Calu3 (cell line): ENCODE data around the gene GAGE10. TPM values are rescaled to one million over a fixed set of nuclear protein-coding genes. Genes with fewer than 3 reads are reported as not detected.

ENCODE experiments used
- BruUV-seq: library from RNA; stranded (reverse); fragments of 400-500 nt; replicated peaks from 2 replicates; lab custom pipeline; 2021; lab: Mats Ljungman, UMichigan
- CTCF ChIA-PET: fragments of 300-600 bp; sonication (Branson Sonifier 250); formaldehyde crosslinking; loops from one replicate; lab custom pipeline; 2022; ENCODE audit warnings: antibody characterized with exemption; lab: Charles Lee
- DNase-seq: peaks from one replicate; pipeline ENCODE4 v3.0.0; 2022
- H3K27ac Mint-ChIP-seq: one replicate; pipeline ENCODE4 v1.8.0; 2022; ENCODE audit warnings: mixed read lengths; ENCODE audit not compliant: unreplicated experiment
- H3K27me3 Mint-ChIP-seq: one replicate; pipeline ENCODE4 v1.8.0; 2022; ENCODE audit warnings: mixed read lengths; ENCODE audit not compliant: unreplicated experiment
- H3K36me3 Mint-ChIP-seq: one replicate; pipeline ENCODE4 v1.8.0; 2022; ENCODE audit warnings: mild to moderate bottlenecking, moderate library complexity, mixed read lengths; ENCODE audit not compliant: insufficient read depth, unreplicated experiment
- H3K4me1 Mint-ChIP-seq: one replicate; pipeline ENCODE4 v1.8.0; 2022; ENCODE audit warnings: mild to moderate bottlenecking, low read depth, mixed read lengths; ENCODE audit not compliant: unreplicated experiment
- H3K4me3 Mint-ChIP-seq: one replicate; pipeline ENCODE4 v1.8.0; 2022; ENCODE audit warnings: mild to moderate bottlenecking, low read depth, moderate library complexity, mixed read lengths; ENCODE audit not compliant: unreplicated experiment
- H3K9me3 Mint-ChIP-seq: one replicate; pipeline ENCODE4 v1.8.0; 2022; ENCODE audit warnings: low read depth, mixed read lengths; ENCODE audit not compliant: unreplicated experiment
- intact Hi-C: fragments of 100-400 bp; cut with micrococcal nuclease; formaldehyde crosslinking; loops from one replicate; pipeline ENCODE4 v1.10.0; 2022; ENCODE audit not compliant: unreplicated experiment
- total RNA-seq: library from RNA; stranded (reverse); gene quantifications from 2 replicates; pipeline ENCODE4 v1.2.3, GENCODE V29; 2022
- TF ChIP-seq, protein P1 (sequence below): fragments of 200-600 bp; IDR thresholded peaks from one replicate; pipeline ENCODE4 v1.8.0; 2022; ENCODE audit warnings: antibody characterized with exemption; ENCODE audit not compliant: unreplicated experiment

The GAGE10 gene
- total RNA-seq, 1 experiment from 2014 or later, result not detected

DNA sequence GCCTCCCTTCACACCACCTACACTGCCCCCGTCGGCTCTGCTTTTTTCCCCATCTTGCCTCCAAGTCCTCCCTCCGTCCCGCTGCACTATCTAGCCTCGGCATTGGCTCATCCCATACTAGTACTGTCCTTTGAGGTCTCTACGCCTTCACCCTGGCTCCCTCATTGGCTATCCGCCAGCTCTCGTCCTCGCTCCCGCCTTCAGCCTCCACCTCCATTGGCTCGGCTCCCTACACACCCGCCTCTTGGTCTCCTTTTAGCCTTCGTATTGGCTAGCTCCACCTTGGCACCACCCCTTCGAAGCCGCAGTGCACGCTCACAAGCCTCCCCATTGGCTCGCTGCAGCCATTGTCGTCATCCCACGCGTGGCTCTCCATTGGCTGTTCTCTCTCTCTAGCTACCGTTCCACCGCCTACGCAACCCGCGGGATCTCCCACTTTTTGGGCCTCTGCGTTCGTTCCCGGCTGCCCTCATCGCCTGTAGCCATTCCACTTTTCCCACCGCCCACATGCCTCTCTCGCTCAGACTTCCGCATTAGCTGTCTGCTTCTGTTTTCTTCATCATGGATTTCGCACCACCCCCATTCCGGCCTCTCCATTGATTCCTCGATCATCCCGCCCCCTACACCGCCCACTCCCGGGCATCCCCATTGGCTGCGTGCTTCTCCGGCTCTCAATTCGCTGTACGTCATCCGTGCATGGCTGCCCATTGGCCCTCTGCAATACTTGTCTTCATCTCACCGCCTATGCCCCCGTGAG lies 34.3 kb upstream of the GAGE10 start:
- intact Hi-C loops, result no loop called here
- peaks cover 19% of the 10 kb centered on the region for H3K4me1 Mint-ChIP-seq
- no TSS peak for BruUV-seq
- H3K27me3 Mint-ChIP-seq, result peaks cover 4% of the 10 kb centered on the region
- CTCF ChIA-PET, result interaction anchor here (0.9 to 1.2 kb wide), 3 partner anchors 76 to 146 kb away, joined by 3 to 6 read pairs (median 4); partner anchors contain the start of gene GPKOW
- no peaks in the 10 kb centered on the region for H3K9me3 Mint-ChIP-seq
- TF ChIP-seq, protein P1, sequence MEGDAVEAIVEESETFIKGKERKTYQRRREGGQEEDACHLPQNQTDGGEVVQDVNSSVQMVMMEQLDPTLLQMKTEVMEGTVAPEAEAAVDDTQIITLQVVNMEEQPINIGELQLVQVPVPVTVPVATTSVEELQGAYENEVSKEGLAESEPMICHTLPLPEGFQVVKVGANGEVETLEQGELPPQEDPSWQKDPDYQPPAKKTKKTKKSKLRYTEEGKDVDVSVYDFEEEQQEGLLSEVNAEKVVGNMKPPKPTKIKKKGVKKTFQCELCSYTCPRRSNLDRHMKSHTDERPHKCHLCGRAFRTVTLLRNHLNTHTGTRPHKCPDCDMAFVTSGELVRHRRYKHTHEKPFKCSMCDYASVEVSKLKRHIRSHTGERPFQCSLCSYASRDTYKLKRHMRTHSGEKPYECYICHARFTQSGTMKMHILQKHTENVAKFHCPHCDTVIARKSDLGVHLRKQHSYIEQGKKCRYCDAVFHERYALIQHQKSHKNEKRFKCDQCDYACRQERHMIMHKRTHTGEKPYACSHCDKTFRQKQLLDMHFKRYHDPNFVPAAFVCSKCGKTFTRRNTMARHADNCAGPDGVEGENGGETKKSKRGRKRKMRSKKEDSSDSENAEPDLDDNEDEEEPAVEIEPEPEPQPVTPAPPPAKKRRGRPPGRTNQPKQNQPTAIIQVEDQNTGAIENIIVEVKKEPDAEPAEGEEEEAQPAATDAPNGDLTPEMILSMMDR, result no peak
- peak overlapping the region; percentile 71 for H3K4me3 Mint-ChIP-seq
- peaks cover 34% of the 10 kb centered on the region for H3K36me3 Mint-ChIP-seq
- peak; percentile 96 for DNase-seq
- peak overlapping the region; percentile 100 for H3K27ac Mint-ChIP-seq

DNA sequence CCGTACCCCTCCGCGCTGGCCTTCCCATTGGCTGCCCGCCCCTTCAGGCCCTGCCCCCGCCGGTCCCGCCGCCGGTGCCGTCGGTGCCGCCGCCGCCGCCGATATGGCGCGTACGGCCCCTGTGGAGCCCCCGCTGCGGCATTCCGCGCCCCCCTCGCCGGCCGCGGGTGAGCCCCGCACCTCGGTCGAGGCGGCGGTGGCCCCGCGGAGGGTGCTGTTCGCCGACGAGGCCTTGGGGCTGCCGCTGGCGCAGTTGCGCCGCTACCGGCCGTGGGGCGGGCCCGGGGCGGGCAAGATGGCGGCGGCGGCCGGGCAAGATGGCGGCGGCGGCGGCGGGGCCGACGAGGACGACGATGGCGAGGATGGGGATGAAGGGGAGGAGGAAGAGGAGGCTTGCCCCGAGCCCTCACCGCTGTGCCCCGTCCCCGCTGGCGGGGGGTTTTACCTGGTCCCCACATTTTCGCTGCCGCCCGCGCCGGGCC lies 33.6 kb upstream of the GAGE10 start, which contains the start of gene PPP1R3F:
PPP1R3F (plus strand) TSS at position 27 of the 482 bp plus-strand sequence; CDS start at position 104, 77 bp downstream.
- CTCF ChIA-PET, result interaction anchor here (1.0 to 1.2 kb wide), 2 partner anchors 77 to 79 kb away, joined by 4 to 6 read pairs; no protein-coding TSS in a partner anchor
- Mint-ChIP-seq H3K4me3 (peak within 1 kb of the TSS; percentile 71), H3K27me3 (no peaks in the 10 kb centered on the region), H3K4me1 (peaks cover 19% of the 10 kb centered on the region), H3K36me3 (peaks cover 38% of the 10 kb centered on the region), H3K9me3 (no peaks in the 10 kb centered on the region), H3K27ac (peak within 1 kb of the TSS; percentile 100)
- TF ChIP-seq, protein P1, result no peak
- intact Hi-C loops, result no loop called here
- DNase-seq, result no peak
- no TSS peak for BruUV-seq

DNA sequence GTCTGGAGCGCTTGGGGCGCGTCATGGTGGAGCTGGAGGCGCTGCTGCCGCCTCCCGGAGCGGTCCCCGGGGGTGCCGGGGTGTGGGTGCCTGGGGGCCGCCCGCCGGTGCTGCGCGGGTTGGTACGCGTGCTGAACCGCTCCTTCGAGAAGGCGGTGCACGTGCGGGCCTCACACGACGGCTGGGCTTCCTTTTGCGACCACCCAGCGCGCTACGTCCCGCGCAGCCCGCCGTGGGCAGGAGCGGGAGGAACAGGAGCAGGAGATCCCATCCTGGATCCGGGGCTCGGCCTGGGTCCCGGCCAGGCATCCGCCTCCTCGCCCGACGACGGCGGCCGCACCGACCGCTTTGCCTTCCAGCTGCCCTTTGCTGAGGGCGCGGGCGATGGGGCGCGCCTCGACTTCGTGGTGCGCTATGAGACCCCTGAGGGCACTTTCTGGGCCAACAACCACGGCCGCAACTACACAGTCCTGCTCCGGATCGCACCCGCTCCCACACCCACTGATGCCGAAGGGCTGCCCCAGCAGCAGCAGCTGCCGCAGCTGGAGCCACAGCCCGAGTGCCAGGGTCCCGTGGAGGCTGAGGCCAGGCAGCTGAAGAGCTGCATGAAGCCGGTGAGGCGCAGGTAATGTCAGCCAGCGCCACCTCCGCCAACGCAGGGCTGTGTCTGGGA lies 33.1 kb upstream of the GAGE10 start:
- H3K27ac Mint-ChIP-seq, result peak overlapping the region; percentile 27

DNA sequence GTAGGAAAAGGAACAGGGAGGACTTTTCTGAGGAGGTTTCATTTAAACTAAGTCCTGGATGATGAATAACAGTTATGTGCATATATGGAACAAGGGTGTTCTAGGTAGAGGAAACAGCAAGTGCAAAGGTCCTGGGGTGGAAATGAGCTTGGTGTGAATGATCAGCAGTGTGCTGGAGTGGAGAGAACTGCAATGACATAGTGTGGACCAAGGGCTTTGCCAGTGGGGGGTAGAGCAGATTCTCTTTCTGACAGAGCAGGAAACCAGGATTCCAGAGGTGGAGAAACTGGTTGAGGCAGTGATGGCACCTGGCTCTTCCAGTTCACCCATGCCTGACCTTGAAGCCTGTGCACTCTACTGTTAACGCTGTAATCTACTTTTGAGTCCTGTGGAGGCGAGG lies 32.1 kb upstream of the GAGE10 start:
- H3K27me3 Mint-ChIP-seq, result no peaks in the 10 kb centered on the region
- peaks cover 44% of the 10 kb centered on the region for H3K36me3 Mint-ChIP-seq
- CTCF ChIA-PET, result no interaction called here
- peak overlapping the region; percentile 27 for H3K27ac Mint-ChIP-seq
- H3K9me3 Mint-ChIP-seq, result no peaks in the 10 kb centered on the region
- TF ChIP-seq, protein P1, result no peak
- peak overlapping the region; percentile 71 for H3K4me3 Mint-ChIP-seq
- intact Hi-C loops, result no loop called here
- DNase-seq, result no peak
- H3K4me1 Mint-ChIP-seq, result peaks cover 19% of the 10 kb centered on the region
- BruUV-seq, result TSS peak; percentile 40

More for the DNA sequence above, 33.1 kb upstream of the GAGE10 start:
- TF ChIP-seq, protein P1, result no peak
- H3K4me1 Mint-ChIP-seq, result peaks cover 19% of the 10 kb centered on the region
- no TSS peak for BruUV-seq
- no peaks in the 10 kb centered on the region for H3K9me3 Mint-ChIP-seq
- no peak for DNase-seq
- peak overlapping the region; percentile 71 for H3K4me3 Mint-ChIP-seq
- peaks cover 44% of the 10 kb centered on the region for H3K36me3 Mint-ChIP-seq
- intact Hi-C loops, result no loop called here
- no peaks in the 10 kb centered on the region for H3K27me3 Mint-ChIP-seq
- CTCF ChIA-PET, result no interaction called here
